HepG2 (cell line): ENCODE data around the gene TAF1B. TPM values are rescaled to one million over a fixed set of nuclear protein-coding genes. Genes with fewer than 3 reads are reported as not detected.

ENCODE experiments used
- ARID4A ChIP-seq: sonication (generic); formaldehyde crosslinking; IDR thresholded peaks from 2 replicates; pipeline ENCODE4 v1.5.0; 2020; ENCODE audit warnings: mild to moderate bottlenecking, missing genetic modification reagents, borderline replicate concordance
- ARNT ChIP-seq: fragments of 450-650 bp; IDR thresholded peaks from 2 replicates; pipeline ENCODE4 v1.6.1; 2017
- CBFB ChIP-seq: sonication (generic); formaldehyde crosslinking; IDR thresholded peaks from 2 replicates; pipeline ENCODE4 v1.4.0; 2020; ENCODE audit warnings: missing genetic modification reagents
- EEA1 ChIP-seq: sonication (generic); formaldehyde crosslinking; IDR thresholded peaks from 2 replicates; pipeline ENCODE4 v1.5.1; 2020; ENCODE audit warnings: mild to moderate bottlenecking, missing genetic modification reagents, borderline replicate concordance
- GATAD1 ChIP-seq: IDR thresholded peaks from 2 replicates; pipeline ENCODE4 v1.6.1; 2016; ENCODE audit warnings: missing genetic modification reagents, missing compliant biosample characterization
- IKZF1 ChIP-seq: fragments of 450-650 bp; IDR thresholded peaks from 2 replicates; pipeline ENCODE4 v1.7.1; 2016
- MLLT10 ChIP-seq: sonication (generic); formaldehyde crosslinking; IDR thresholded peaks from 2 replicates; pipeline ENCODE4 v1.4.0; 2020; ENCODE audit warnings: missing genetic modification reagents
- SYNCRIP ChIP-seq: fragments of 200-400 bp; formaldehyde crosslinking; IDR thresholded peaks from 2 replicates; pipeline ENCODE4 v1.6.1; 2018; ENCODE audit warnings: mild to moderate bottlenecking, low read depth, low read length; ENCODE audit not compliant: insufficient read depth
- TOPORS ChIP-seq: sonication (generic); formaldehyde crosslinking; IDR thresholded peaks from 2 replicates; pipeline ENCODE4 v1.8.0; 2023; ENCODE audit warnings: mild to moderate bottlenecking, missing genetic modification reagents
- ZNF33A ChIP-seq: sonication (generic); formaldehyde crosslinking; IDR thresholded peaks from 2 replicates; pipeline ENCODE4 v1.5.1; 2020; ENCODE audit warnings: missing genetic modification reagents, mild to moderate bottlenecking, moderate library complexity, borderline replicate concordance
- ZNF484 ChIP-seq: sonication (generic); formaldehyde crosslinking; IDR thresholded peaks from 2 replicates; pipeline ENCODE4 v1.5.1; 2020; ENCODE audit warnings: mild to moderate bottlenecking, low read depth, missing genetic modification reagents, borderline replicate concordance
- ZNF605 ChIP-seq: sonication (generic); formaldehyde crosslinking; IDR thresholded peaks from 2 replicates; pipeline ENCODE4 v1.8.0; 2022; ENCODE audit warnings: mild to moderate bottlenecking, missing genetic modification reagents
- polyA plus RNA-seq, 8 experiments: library from polyadenylated mRNA; depleted of rRNA in 3 of 8; stranded (reverse) in 7 of 8; unstranded in 1 of 8; fragments of >200 nt; fragmentation: Illumina TruSeq in 4 of 8; extraction: Trizol in 4 of 8; gene quantifications; 2 replicates each; pipeline versions ENCODE4 v1.2.1 to v1.2.3, GENCODE V29; 2011 to 2016; ENCODE audit warnings: low read depth in 4 of 8, missing spikeins in 1 of 8, mixed read lengths in 1 of 8; ENCODE audit not compliant: insufficient read depth in 1 of 8
- total RNA-seq, 5 experiments: library from RNA; depleted of rRNA; stranded (reverse); fragments of >200 nt; fragmentation: Illumina TruSeq; extraction: Trizol; gene quantifications; 2 replicates each; pipeline ENCODE4 v1.2.3, GENCODE V29; 2016; ENCODE audit warnings: low read depth in 1 of 5
- TF ChIP-seq, protein P1 (sequence below), 2 experiments: IDR thresholded peaks; 2 replicates each; pipeline ENCODE4 v1.6.1; 2011 to 2012; ENCODE audit warnings: low read length in 2 of 2, borderline replicate concordance in 1 of 2, low read depth in 1 of 2, mild to moderate bottlenecking in 1 of 2, moderate library complexity in 1 of 2
- TF ChIP-seq, protein P2 (sequence below): sonication (generic); formaldehyde crosslinking; IDR thresholded peaks from 2 replicates; pipeline ENCODE4 v1.8.1; 2023; ENCODE audit warnings: mild to moderate bottlenecking, missing genetic modification reagents
- TF ChIP-seq, protein P3 (sequence below): sonication (generic); formaldehyde crosslinking; IDR thresholded peaks from 2 replicates; pipeline ENCODE4 v1.4.0; 2020; ENCODE audit warnings: missing genetic modification reagents

TAF1B gene
- total and polyA plus RNA-seq, 2 of the 13 experiments (the other 11 are each of a cell fraction or from before 2014, with no cell fraction given): 13.3 to 27.7 TPM

- TF ChIP-seq ARID4A (CRISPR knock-in tag) (no peak; the same call in 1 of the 2 replicates), CBFB (CRISPR knock-in tag) (no peak), GATAD1 (CRISPR knock-in tag) (no peak), MLLT10 (CRISPR knock-in tag) (no peak), ZNF33A (CRISPR knock-in tag) (no peak), IKZF1 (no peak), ARNT (no peak), EEA1 (CRISPR knock-in tag) (no peak), ZNF605 (CRISPR knock-in tag) (no peak), SYNCRIP (no peak), TOPORS (no peak), ZNF484 (no peak)
- TF ChIP-seq, protein P1, sequence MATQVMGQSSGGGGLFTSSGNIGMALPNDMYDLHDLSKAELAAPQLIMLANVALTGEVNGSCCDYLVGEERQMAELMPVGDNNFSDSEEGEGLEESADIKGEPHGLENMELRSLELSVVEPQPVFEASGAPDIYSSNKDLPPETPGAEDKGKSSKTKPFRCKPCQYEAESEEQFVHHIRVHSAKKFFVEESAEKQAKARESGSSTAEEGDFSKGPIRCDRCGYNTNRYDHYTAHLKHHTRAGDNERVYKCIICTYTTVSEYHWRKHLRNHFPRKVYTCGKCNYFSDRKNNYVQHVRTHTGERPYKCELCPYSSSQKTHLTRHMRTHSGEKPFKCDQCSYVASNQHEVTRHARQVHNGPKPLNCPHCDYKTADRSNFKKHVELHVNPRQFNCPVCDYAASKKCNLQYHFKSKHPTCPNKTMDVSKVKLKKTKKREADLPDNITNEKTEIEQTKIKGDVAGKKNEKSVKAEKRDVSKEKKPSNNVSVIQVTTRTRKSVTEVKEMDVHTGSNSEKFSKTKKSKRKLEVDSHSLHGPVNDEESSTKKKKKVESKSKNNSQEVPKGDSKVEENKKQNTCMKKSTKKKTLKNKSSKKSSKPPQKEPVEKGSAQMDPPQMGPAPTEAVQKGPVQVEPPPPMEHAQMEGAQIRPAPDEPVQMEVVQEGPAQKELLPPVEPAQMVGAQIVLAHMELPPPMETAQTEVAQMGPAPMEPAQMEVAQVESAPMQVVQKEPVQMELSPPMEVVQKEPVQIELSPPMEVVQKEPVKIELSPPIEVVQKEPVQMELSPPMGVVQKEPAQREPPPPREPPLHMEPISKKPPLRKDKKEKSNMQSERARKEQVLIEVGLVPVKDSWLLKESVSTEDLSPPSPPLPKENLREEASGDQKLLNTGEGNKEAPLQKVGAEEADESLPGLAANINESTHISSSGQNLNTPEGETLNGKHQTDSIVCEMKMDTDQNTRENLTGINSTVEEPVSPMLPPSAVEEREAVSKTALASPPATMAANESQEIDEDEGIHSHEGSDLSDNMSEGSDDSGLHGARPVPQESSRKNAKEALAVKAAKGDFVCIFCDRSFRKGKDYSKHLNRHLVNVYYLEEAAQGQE (IDR thresholded peaks at IDR 0.05; ENCODE audit: borderline replicate concordance in 1 of 2, low read depth in 1 of 2, low read length in 2 of 2): no peak
- TF ChIP-seq, protein P2, sequence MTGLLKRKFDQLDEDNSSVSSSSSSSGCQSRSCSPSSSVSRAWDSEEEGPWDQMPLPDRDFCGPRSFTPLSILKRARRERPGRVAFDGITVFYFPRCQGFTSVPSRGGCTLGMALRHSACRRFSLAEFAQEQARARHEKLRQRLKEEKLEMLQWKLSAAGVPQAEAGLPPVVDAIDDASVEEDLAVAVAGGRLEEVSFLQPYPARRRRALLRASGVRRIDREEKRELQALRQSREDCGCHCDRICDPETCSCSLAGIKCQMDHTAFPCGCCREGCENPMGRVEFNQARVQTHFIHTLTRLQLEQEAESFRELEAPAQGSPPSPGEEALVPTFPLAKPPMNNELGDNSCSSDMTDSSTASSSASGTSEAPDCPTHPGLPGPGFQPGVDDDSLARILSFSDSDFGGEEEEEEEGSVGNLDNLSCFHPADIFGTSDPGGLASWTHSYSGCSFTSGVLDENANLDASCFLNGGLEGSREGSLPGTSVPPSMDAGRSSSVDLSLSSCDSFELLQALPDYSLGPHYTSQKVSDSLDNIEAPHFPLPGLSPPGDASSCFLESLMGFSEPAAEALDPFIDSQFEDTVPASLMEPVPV (CRISPR knock-in tag): no peak
- TF ChIP-seq, protein P3, sequence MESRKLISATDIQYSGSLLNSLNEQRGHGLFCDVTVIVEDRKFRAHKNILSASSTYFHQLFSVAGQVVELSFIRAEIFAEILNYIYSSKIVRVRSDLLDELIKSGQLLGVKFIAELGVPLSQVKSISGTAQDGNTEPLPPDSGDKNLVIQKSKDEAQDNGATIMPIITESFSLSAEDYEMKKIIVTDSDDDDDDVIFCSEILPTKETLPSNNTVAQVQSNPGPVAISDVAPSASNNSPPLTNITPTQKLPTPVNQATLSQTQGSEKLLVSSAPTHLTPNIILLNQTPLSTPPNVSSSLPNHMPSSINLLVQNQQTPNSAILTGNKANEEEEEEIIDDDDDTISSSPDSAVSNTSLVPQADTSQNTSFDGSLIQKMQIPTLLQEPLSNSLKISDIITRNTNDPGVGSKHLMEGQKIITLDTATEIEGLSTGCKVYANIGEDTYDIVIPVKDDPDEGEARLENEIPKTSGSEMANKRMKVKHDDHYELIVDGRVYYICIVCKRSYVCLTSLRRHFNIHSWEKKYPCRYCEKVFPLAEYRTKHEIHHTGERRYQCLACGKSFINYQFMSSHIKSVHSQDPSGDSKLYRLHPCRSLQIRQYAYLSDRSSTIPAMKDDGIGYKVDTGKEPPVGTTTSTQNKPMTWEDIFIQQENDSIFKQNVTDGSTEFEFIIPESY (CRISPR knock-in tag): no peak
These were observed 42.1 kb upstream of the TAF1B start (continued) for GRCh38 chr2:9800975-9801726.
